SU-DHL-6 (cell line): ENCODE results near the gene IL20.

ENCODE experiments used
- CTCF ChIP-seq: fragments of 200-600 bp; sonication (generic); IDR thresholded peaks from one replicate; pipeline ENCODE4 v1.5.1; 2017; ENCODE audit warnings: antibody characterized with exemption, mild to moderate bottlenecking, low read length, moderate library complexity; ENCODE audit not compliant: insufficient read depth, poor library complexity, severe bottlenecking
- EZH2phosphoT487 ChIP-seq: fragments of 200-600 bp; sonication (generic), shearing (Covaris generic); conservative IDR thresholded peaks from 2 replicates; pipeline ENCODE4 v1.6.1; 2018; ENCODE audit warnings: mild to moderate bottlenecking, antibody characterized with exemption, low read length, moderate library complexity, mixed read lengths

GRCh38 chr1:206829282-206829681, 36.1 kb upstream of the IL20 start:
- no peak for TF ChIP-seq CTCF
- no peak for TF ChIP-seq EZH2phosphoT487
